Transverse colon (tissue), 3 donors: ENCODE measurements around the gene ATP5PF.

ENCODE experiments used
- POLR2A ChIP-seq: fragments of 450-650 bp; IDR thresholded peaks from one replicate; pipeline ENCODE4 v1.6.1; 2016; ENCODE audit warnings: antibody characterized with exemption, mild to moderate bottlenecking, moderate library complexity
- TF ChIP-seq, protein P1 (sequence below), 5 experiments: fragments of 200-600 bp in 3 of 5; fragments of 450-650 bp in 2 of 5; sonication (generic) in 3 of 5; IDR thresholded peaks; 1 replicate in 2 of 5; 2 replicates in 3 of 5; pipeline ENCODE4 v1.5.1; 2016 to 2017; ENCODE audit warnings: antibody characterized with exemption in 5 of 5, inconsistent platforms in 3 of 5, mild to moderate bottlenecking in 2 of 5, moderate library complexity in 1 of 5

DNA sequence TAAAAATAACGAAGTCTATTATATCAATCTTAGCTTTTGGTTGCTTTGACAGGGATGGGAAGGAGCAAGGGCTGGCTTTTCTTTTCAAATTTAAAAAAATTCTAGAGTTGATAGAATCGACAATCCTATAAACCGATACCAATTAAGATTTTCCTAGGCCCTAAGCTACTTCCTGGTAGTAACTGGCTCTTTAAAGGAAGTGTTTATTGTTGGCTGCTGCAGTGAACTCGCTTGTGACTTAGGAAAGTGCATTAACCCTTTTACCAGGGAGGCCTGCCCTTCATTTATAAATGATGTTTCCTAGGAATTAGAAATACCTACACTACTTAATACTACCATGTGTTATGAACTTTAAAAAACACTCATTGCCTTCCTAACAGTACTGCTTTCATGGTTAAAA lies 33.2 kb downstream of the ATP5PF start:
- TF ChIP-seq, protein P1, sequence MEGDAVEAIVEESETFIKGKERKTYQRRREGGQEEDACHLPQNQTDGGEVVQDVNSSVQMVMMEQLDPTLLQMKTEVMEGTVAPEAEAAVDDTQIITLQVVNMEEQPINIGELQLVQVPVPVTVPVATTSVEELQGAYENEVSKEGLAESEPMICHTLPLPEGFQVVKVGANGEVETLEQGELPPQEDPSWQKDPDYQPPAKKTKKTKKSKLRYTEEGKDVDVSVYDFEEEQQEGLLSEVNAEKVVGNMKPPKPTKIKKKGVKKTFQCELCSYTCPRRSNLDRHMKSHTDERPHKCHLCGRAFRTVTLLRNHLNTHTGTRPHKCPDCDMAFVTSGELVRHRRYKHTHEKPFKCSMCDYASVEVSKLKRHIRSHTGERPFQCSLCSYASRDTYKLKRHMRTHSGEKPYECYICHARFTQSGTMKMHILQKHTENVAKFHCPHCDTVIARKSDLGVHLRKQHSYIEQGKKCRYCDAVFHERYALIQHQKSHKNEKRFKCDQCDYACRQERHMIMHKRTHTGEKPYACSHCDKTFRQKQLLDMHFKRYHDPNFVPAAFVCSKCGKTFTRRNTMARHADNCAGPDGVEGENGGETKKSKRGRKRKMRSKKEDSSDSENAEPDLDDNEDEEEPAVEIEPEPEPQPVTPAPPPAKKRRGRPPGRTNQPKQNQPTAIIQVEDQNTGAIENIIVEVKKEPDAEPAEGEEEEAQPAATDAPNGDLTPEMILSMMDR (IDR thresholded peaks at IDR 0.05) = no peak
- no peak for TF ChIP-seq POLR2A
